ENCODE data around the gene SEC22C.

Gene SEC22C

DNA sequence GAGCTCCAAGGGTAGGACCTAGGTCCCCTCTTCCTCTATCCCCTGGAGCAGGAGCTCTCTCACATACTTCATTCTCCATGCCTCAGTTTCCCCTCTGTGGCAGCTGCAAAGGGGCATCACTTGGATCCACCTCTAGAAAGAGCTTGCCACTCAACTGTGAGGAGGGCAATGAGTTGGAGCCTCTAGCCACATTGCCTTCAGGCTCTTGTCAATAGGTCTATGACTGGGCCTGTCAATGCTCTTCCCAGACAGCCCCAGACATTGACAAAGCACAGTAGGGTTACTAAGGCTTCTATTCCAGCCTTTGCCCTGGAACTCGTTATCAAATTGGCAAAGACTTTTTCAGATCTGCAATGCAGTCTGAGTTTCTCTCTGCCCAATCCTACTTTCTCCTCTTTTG lies 83.7 kb downstream of the SEC22C start:
- TF ChIP-seq POLR2A (IDR thresholded peaks at IDR 0.05; ENCODE audit: low read depth, low read length): no peak
- DNase-seq (ENCODE audit: insufficient read length, low spot score) (no peak), FAIRE-seq (no peak)
